Esophagus squamous epithelium (tissue), 4 donors: ENCODE results near the gene PLK4.
"Not testable (repeated sequence)": the region's sequence is repeated elsewhere in the genome, so short reads cannot be mapped to it uniquely, and the experiment has no call there.

Source experiments
- CTCF ChIP-seq, 6 experiments: fragments of 450-650 bp in 4 of 6; fragments of 200-600 bp in 2 of 6; sonication (generic) in 2 of 6; IDR thresholded peaks; one replicate each; pipeline ENCODE4 v1.5.1; 2016 to 2019; ENCODE audit warnings: antibody characterized with exemption in 6 of 6, mild to moderate bottlenecking in 4 of 6, moderate library complexity in 4 of 6
- POLR2A ChIP-seq, 4 donors: fragments of 450-650 bp; IDR thresholded peaks; one replicate each; pipeline ENCODE4 v1.6.1; 2017; ENCODE audit warnings: antibody characterized with exemption in 4 of 4, mild to moderate bottlenecking in 4 of 4, moderate library complexity in 3 of 4

- TF ChIP-seq CTCF, POLR2A (IDR thresholded peaks at IDR 0.05): not testable (repeated sequence)
Measured at GRCh38 chr4:127925720-127926119, 45.0 kb downstream of the PLK4 start.
